HG03280 (cell line): ENCODE results near the gene FAM13A.
"Not testable (repeated sequence)": the region's sequence is repeated elsewhere in the genome, so short reads cannot be mapped to it uniquely, and the experiment has no call there.

Source experiments
- ATAC-seq: cut with Tn5 transposase; IDR thresholded peaks from one replicate; pipeline ENCODE4 v1.9.1; 2021; ENCODE audit warnings: mild to moderate bottlenecking, moderate library complexity; ENCODE audit not compliant: unreplicated experiment

Gene FAM13A

GRCh38 chr4:89056953-89057398 is at the start of gene FAM13A:
Gene FAM13A (minus strand): TSS chr4:89057185. CDS start chr4:89056964, 221 bp downstream.
- no peak for ATAC-seq

DNA sequence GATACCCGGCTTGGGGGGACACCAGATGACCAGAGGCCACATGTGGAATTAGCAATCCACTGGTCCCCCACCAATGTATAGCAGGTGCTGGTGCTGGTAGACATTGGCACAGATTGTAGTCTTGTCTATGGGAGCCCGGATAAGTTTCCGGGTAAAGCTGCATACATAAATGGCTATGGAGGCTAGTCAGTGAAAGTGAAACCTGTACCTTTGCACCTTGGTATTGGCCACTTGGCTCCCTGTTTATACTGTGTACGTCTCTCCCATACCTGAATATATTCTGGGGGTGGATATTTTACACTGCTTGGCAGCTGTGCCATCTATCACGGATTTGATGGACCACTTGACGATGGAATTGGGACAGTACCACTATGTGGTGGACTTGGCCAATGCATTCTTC is 48.7 kb upstream of the FAM13A start:
- no peak for ATAC-seq

DNA sequence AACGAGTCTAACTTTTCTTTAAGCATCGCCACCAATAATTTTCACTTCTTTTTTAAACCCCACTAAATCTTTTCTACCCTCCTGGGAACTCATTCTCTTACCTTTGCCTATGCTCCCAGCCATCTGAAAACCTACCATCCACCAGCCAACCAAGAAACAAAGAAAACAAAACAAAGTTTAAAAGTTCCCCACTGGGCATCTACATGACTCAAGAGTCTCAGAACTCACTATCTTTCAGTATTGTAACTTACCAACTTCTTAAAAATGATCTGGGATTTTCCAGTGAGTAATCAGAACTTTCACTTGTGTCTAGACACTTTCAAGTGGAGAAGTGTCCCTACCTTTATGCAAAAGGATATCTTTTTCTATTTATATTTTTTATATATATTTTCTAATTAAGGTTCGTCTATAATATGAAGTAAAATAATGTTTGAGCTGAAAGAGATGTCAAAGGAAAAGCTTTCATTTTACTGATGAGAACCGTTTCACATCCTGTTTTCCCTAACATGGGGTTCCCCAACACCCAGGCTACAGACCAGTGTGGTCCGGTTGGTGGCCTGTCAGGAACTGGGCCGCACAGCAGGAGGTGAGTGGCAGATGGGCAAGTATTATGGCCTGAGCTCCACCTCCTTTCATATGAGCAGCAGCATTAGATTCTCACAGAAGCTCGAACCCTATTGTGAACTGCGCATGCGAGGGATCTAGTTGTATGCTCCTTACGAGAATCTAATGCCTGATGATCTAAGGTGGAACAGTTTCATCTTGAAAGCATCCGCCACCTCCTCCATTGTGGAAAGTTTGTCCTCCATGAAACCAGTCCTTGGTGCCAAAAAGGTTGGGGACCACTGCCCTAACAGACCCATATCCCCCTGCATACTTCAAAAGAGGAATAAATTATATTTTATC is 44.5 kb upstream of the FAM13A start:
- ATAC-seq: peak; percentile 88

- ATAC-seq: peak; percentile 9
Observed at GRCh38 chr4:89100853-89101252, 43.9 kb upstream of the FAM13A start.

DNA sequence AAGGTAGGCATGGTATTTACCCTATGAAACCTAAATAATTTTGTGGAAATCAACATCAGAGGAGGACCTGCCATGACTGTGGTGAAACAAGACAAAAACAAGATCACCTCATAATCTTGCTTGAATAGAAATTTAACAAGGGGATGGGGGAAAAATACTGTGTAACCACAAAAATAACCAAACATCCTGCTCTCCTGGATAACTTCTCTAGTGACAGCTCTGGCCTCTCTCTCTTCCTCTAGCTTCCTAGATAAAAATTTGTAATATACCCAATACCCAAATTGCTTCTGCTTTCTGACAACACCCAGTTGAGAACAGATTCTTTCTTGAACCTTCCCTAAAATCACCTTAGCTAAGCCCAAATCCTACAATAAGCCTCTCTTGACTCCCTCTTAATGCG is 42.5 kb upstream of the FAM13A start:
- ATAC-seq: no peak

GRCh38 chr4:89099034-89099433 is 42.0 kb upstream of the FAM13A start:
- no peak for ATAC-seq

DNA sequence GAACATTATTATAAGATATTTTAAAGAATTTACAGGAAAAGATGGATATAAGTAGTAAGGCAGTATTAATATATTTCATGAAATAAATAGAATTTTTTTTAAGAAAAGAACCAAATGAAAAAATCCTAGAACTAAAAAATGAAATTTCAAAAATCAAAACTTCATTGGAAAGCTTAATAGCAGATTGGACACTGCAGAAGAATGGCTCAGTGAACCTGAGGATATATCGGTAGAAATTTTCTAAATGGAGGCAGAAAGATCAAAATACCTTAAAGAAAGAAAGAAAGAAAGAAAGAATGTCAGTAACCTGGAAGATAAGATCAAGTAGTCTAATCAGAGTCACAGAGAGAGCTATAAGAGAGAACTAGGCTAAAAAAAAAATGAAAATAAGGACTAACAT is 21.3 kb upstream of the FAM13A start:
- ATAC-seq: no peak

DNA sequence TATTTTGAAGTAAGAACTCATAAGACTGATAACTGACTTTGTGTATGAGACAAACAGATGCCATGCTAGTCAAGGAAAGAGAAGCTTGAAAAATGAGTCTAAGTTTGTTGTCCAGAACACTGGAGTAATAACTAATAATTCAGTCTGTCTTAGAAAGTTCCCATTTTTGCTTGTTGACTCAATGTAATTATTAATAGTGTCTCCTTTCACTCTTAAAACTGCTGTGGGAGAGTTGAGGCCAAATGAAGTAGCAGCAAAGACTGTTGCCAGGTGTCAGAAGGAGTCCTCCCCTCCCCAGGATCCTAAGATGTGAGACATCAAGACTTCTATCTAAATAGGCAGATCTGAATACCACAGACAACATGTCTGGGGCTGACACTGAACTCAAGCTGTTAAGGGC is 20.8 kb upstream of the FAM13A start:
- ATAC-seq: no peak

DNA sequence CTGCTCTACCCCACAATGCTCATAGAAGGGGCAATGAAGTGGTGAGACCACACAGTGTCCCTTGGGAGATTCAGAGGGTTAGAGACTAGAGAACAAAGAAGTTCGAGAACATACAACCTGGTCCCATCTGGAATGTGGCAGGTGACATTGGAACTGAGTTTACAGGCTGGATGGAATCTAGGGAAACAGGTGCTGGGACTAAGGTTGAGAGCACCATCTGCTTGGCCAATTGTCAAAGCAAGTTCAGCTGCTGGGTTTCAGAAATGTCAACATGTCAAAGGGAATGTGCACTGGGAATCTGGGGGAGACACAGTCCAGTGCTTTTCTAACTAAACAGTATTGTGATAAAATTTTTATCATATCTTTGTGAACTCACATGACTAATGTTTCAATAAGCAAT is 15.9 kb upstream of the FAM13A start:
- no peak for ATAC-seq

- no peak for ATAC-seq
Observed at GRCh38 chr4:89071311-89071710, 14.3 kb upstream of the FAM13A start.

- ATAC-seq: no peak
Observed at GRCh38 chr4:89070041-89070440, 13.1 kb upstream of the FAM13A start.

- ATAC-seq: peak; percentile 66
Observed at GRCh38 chr4:89069481-89069880, 12.5 kb upstream of the FAM13A start.

DNA sequence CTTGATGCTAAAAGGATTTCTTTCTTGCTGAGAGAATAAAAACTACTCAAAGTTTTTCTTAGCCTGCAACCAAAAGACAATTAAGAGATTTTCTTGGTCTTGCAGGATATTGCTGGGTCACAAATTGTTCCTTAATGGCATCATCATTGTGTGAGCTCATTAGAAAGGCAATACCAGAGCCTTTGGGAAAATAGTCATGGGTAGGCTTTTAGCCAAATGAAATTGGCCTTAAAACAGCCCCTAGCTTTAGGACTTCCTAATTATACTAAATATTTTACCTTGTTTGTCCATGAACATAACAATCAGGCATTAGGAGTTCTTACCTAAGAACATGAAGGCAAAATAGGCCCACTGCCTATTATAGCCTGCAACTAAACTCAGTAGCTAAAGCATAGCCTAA is 10.4 kb upstream of the FAM13A start:
- no peak for ATAC-seq

DNA sequence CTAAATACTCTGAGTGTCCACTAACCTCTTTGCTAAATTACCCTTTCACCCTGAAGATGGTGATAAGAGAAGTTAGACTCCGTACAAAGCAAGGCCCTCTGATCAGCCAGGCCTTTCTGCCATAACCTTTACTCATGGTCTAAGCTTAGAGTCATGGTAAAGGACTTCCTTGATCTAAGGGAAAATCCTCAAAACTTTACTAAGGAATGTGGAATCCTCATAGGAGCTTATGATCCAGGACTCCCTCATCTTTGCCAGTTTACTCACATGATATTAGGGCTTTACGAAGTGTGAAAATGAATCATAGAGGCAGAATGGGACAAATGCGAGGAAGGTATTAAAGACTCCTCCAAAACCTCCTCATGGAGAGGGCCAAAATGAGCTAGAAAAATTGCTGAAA is 7.9 kb upstream of the FAM13A start:
- no peak for ATAC-seq

- ATAC-seq: not testable (repeated sequence)
Observed at GRCh38 chr4:89057844-89058243, 859 bp upstream of the FAM13A start.

DNA sequence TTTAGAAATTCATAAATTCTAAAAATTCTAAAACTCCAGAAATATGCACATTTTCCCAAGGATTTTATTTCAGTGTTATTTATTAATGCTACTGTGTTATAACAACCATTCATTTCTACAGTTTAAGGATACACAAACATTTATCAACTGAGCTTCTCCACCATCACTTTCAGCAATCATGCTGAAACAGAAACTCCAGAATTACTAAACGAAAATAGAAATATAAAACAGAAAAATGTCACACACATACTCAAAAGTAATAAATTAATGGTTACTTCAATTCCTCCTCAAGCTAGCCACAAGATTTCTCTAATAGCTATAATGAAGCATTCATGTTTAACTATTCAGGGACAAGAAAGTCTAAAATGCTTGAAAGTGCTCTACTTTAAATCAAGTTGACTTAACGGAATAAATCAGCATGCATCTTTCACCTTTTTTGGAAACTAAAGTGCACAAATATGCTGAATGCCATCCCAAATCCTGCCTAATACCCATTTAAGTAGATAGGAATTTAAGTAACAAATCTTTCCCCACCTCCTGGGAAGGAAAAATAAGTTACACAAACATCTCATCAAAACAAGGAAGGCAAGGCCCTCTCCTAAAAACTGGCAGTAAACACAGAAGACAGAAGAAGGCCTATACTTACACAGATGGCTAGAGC is 563 bp downstream of the FAM13A start:
- ATAC-seq: no peak

GRCh38 chr4:89055157-89056080 is 1.6 kb downstream of the FAM13A start:
- no peak for ATAC-seq

DNA sequence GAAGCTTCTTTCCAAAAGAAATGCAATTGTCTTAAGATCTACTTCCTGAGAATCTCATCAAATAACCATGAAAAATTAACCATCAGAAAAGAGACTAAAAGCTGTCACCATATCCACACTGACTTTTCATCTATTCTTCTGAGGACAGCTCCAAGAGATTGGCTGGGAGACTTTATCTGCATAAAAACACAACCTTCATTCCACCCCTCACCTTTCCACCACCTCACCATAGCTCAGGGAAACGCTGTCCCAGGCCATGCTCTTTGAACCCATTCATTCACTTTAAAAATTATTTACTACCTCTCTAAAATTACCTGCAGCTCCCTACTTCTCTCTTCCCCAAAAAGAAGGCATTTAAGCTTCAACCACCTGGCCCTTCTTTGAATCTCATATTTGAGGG is 2.4 kb downstream of the FAM13A start:
- ATAC-seq: no peak

DNA sequence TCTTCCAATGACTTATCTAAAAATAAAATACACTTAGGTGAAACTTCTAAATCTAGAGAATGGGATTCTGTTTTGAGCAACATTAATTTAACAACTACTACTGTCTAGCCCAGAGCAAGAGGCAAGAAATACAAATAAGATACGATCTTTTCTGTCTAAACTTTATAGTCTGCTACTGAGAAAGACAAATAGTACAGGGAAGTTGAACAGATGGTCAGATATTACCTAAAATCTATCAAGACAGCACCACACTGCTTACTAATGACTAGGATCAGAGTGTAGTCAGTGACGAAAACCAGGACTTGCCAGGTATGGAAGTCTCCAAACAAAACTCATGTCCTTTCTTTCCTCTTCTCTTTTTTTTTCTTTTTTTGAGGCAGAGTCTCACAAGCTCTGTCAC is 7.1 kb downstream of the FAM13A start:
- no peak for ATAC-seq

- no peak for ATAC-seq
Observed at GRCh38 chr4:89048906-89049601, 7.9 kb downstream of the FAM13A start.
